Measurements from ENCODE around the gene ZFTA.

DNA sequence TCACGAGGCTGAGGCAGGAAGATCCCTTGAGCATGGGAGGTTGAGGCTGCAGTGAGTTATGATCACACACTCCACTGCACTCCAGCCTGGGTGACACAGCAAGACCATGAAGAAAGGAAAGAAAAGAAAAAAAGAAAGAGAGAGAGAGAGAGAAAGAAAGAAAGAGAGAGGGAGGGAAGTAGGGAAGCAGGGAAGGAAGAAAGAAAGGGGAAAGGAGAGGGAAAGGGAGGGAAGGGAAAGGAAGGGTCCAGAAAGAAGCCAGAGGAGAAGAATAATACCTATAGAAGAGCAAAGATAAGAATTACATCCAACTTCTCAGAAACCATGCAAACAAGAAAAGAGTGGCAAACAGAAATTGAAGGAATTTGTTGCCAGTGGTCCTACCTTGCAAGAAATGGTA, 17.2 kb upstream of the ZFTA start:
- TF ChIP-seq, protein P1, sequence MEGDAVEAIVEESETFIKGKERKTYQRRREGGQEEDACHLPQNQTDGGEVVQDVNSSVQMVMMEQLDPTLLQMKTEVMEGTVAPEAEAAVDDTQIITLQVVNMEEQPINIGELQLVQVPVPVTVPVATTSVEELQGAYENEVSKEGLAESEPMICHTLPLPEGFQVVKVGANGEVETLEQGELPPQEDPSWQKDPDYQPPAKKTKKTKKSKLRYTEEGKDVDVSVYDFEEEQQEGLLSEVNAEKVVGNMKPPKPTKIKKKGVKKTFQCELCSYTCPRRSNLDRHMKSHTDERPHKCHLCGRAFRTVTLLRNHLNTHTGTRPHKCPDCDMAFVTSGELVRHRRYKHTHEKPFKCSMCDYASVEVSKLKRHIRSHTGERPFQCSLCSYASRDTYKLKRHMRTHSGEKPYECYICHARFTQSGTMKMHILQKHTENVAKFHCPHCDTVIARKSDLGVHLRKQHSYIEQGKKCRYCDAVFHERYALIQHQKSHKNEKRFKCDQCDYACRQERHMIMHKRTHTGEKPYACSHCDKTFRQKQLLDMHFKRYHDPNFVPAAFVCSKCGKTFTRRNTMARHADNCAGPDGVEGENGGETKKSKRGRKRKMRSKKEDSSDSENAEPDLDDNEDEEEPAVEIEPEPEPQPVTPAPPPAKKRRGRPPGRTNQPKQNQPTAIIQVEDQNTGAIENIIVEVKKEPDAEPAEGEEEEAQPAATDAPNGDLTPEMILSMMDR (IDR thresholded peaks at IDR 0.05): no peak
- no peak for TF ChIP-seq POLR2A (IDR thresholded peaks at IDR 0.05)
- TF ChIP-seq EP300 (IDR thresholded peaks at IDR 0.05): no peak
